Bronchial epithelial cell (primary cell): ENCODE measurements around the gene NSUN5. TPM values are rescaled to one million over a fixed set of nuclear protein-coding genes. Genes with fewer than 3 reads are reported as not detected.

ENCODE experiments used
- DNase-seq: peaks from one replicate; pipeline ENCODE4 v3.0.0-alpha.2; 2010; ENCODE audit warnings: low read depth
- FAIRE-seq: peaks from 2 replicates; lab custom pipeline; 2011; peaks lifted over from hg19 to GRCh38; lab: Jason Lieb, UNC
- H3K27me3 ChIP-seq: 2 replicates; pipeline ENCODE4 v1.5.1; 2011; ENCODE audit warnings: low read length; ENCODE audit not compliant: control insufficient read depth, insufficient read depth
- H3K36me3 ChIP-seq: 2 replicates; pipeline ENCODE4 v1.5.1; 2011; ENCODE audit warnings: low read length; ENCODE audit not compliant: control insufficient read depth, insufficient read depth
- H3K4me3 ChIP-seq: 2 replicates; pipeline ENCODE4 v1.5.1; 2011; ENCODE audit warnings: mild to moderate bottlenecking, low read depth, low read length, control low read depth
- CTCF ChIP-seq: IDR thresholded peaks from 2 replicates; pipeline ENCODE4 v1.5.1; 2011; ENCODE audit warnings: mild to moderate bottlenecking, moderate library complexity, low read length, control low read depth, inconsistent platforms; ENCODE audit not compliant: insufficient read depth, severe bottlenecking
- total RNA-seq: library from RNA; depleted of rRNA; stranded (reverse); fragments of >200 nt; gene quantifications from 2 replicates; pipeline ENCODE4 v1.2.1, GENCODE V29; 2014

Gene NSUN5
- total RNA-seq, result 39.3 and 50.0 TPM in 2 replicates

GRCh38 chr7:73308665-73309214 lies at the start of gene NSUN5:
Gene NSUN5 (minus strand): TSS chr7:73308826. CDS start chr7:73308790, 36 bp downstream.
- TF ChIP-seq CTCF, result no peak
- H3K4me3 ChIP-seq, result peak within 1 kb of the TSS; percentile 70
- DNase-seq (peak; percentile 38), FAIRE-seq (no peak)
- H3K36me3 ChIP-seq, result peaks cover 6% of the 10 kb centered on the region
- H3K27me3 ChIP-seq, result no peaks in the 10 kb centered on the region

GRCh38 chr7:73356159-73356558 lies 47.5 kb upstream of the NSUN5 start:
- Histone ChIP-seq H3K4me3 (no peak overlapping the region), H3K36me3 (no peaks in the 10 kb centered on the region), H3K27me3 (peaks cover 4% of the 10 kb centered on the region)
- no peak for FAIRE-seq
- DNase-seq, result no peak
- TF ChIP-seq CTCF, result no peak

- Histone ChIP-seq H3K4me3 (no peak overlapping the region), H3K36me3 (no peaks in the 10 kb centered on the region), H3K27me3 (peaks cover 4% of the 10 kb centered on the region)
- no peak for FAIRE-seq
- no peak for DNase-seq
- no peak for TF ChIP-seq CTCF
Observed at GRCh38 chr7:73354821-73355220, 46.2 kb upstream of the NSUN5 start.

- H3K27me3 ChIP-seq, result peaks cover 4% of the 10 kb centered on the region
- H3K36me3 ChIP-seq, result no peaks in the 10 kb centered on the region
- FAIRE-seq, result no peak
- H3K4me3 ChIP-seq, result no peak overlapping the region
- no peak for DNase-seq
- TF ChIP-seq CTCF, result no peak
Observed at GRCh38 chr7:73354196-73354595, 45.6 kb upstream of the NSUN5 start.

GRCh38 chr7:73353243-73353642 lies 44.6 kb upstream of the NSUN5 start:
- DNase-seq (no peak), FAIRE-seq (no peak)
- Histone ChIP-seq H3K27me3 (peaks cover 4% of the 10 kb centered on the region), H3K36me3 (no peaks in the 10 kb centered on the region), H3K4me3 (no peak overlapping the region)
- no peak for TF ChIP-seq CTCF

- Histone ChIP-seq H3K27me3 (peaks cover 3% of the 10 kb centered on the region), H3K36me3 (no peaks in the 10 kb centered on the region), H3K4me3 (no peak overlapping the region)
- FAIRE-seq (no peak), DNase-seq (no peak)
- no peak for TF ChIP-seq CTCF
Observed at GRCh38 chr7:73352784-73353183, 44.2 kb upstream of the NSUN5 start.
